GM18858 (cell line): ENCODE data around the gene FGF3.

Source experiments
- ATAC-seq: cut with Tn5 transposase; IDR thresholded peaks from one replicate; pipeline ENCODE4 v1.9.1; 2021; ENCODE audit not compliant: unreplicated experiment

FGF3 gene

GRCh38 chr11:69818603-69819441 is at the start of gene FGF3:
Gene FGF3 (minus strand): TSS chr11:69819416. CDS start chr11:69818933, 483 bp downstream.
- no peak for ATAC-seq

GRCh38 chr11:69868871-69869270 is 49.7 kb upstream of the FGF3 start:
- no peak for ATAC-seq

GRCh38 chr11:69868006-69868810 is 49.0 kb upstream of the FGF3 start:
- no peak for ATAC-seq

- ATAC-seq, result no peak
These were observed 48.1 kb upstream of the FGF3 start for GRCh38 chr11:69867076-69868005.

- no peak for ATAC-seq
These were observed 47.4 kb upstream of the FGF3 start for GRCh38 chr11:69866648-69867047.

GRCh38 chr11:69865707-69866106 is 46.5 kb upstream of the FGF3 start:
- no peak for ATAC-seq

- ATAC-seq, result no peak
These were observed 45.8 kb upstream of the FGF3 start for GRCh38 chr11:69864686-69865661.

GRCh38 chr11:69863544-69864200 is 44.5 kb upstream of the FGF3 start:
- no peak for ATAC-seq

- no peak for ATAC-seq
These were observed 43.8 kb upstream of the FGF3 start for GRCh38 chr11:69862797-69863543.

GRCh38 chr11:69862331-69862771 is 43.1 kb upstream of the FGF3 start:
- no peak for ATAC-seq

GRCh38 chr11:69861901-69862300 is 42.7 kb upstream of the FGF3 start:
- no peak for ATAC-seq

GRCh38 chr11:69860796-69861445 is 41.7 kb upstream of the FGF3 start:
- no peak for ATAC-seq

- ATAC-seq, result no peak
These were observed 41.0 kb upstream of the FGF3 start for GRCh38 chr11:69860244-69860643.

- ATAC-seq, result no peak
These were observed 40.2 kb upstream of the FGF3 start for GRCh38 chr11:69859275-69859934.

- no peak for ATAC-seq
These were observed 36.2 kb upstream of the FGF3 start for GRCh38 chr11:69855421-69855820.

- no peak for ATAC-seq
These were observed 35.5 kb upstream of the FGF3 start for GRCh38 chr11:69854713-69855112.

- no peak for ATAC-seq
These were observed 32.8 kb upstream of the FGF3 start for GRCh38 chr11:69852056-69852455.

- no peak for ATAC-seq
These were observed 29.0 kb upstream of the FGF3 start for GRCh38 chr11:69848201-69848600.
